Measurements from ENCODE around the gene PTPRC. TPM values are rescaled to one million over a fixed set of nuclear protein-coding genes. Genes with fewer than 3 reads are reported as not detected.

PTPRC gene, protein sequence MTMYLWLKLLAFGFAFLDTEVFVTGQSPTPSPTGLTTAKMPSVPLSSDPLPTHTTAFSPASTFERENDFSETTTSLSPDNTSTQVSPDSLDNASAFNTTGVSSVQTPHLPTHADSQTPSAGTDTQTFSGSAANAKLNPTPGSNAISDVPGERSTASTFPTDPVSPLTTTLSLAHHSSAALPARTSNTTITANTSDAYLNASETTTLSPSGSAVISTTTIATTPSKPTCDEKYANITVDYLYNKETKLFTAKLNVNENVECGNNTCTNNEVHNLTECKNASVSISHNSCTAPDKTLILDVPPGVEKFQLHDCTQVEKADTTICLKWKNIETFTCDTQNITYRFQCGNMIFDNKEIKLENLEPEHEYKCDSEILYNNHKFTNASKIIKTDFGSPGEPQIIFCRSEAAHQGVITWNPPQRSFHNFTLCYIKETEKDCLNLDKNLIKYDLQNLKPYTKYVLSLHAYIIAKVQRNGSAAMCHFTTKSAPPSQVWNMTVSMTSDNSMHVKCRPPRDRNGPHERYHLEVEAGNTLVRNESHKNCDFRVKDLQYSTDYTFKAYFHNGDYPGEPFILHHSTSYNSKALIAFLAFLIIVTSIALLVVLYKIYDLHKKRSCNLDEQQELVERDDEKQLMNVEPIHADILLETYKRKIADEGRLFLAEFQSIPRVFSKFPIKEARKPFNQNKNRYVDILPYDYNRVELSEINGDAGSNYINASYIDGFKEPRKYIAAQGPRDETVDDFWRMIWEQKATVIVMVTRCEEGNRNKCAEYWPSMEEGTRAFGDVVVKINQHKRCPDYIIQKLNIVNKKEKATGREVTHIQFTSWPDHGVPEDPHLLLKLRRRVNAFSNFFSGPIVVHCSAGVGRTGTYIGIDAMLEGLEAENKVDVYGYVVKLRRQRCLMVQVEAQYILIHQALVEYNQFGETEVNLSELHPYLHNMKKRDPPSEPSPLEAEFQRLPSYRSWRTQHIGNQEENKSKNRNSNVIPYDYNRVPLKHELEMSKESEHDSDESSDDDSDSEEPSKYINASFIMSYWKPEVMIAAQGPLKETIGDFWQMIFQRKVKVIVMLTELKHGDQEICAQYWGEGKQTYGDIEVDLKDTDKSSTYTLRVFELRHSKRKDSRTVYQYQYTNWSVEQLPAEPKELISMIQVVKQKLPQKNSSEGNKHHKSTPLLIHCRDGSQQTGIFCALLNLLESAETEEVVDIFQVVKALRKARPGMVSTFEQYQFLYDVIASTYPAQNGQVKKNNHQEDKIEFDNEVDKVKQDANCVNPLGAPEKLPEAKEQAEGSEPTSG (N-terminal part only)
- total RNA-seq = not detected in 2 replicates

DNA sequence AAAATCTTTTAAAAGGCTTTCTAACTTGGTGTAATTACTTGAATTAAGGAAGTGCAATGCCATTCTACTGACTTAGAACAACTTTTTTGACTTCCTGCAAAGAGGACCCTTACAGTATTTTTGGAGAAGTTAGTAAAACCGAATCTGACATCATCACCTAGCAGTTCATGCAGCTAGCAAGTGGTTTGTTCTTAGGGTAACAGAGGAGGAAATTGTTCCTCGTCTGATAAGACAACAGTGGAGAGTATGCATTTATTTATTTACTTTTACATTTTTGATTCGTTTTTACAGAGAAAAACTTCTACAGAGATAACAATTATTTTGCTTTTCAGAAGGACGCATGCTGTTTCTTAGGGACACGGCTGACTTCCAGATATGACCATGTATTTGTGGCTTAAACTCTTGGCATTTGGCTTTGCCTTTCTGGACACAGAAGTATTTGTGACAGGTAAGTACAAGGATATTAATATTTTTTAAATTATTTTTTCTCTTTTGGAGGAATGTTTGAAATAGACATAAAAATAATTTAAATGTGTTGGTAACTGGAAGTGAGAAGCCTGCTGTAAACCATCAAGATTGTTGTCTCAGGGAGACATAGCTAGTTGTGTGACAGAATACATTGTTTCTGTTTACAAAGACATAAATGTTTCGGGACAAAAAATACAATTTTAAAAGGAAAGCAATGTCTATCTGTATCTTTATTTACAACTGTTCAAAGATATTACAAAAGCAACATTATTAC lies at the start of gene PTPRC:
PTPRC (plus strand) TSS at position 147 of the 742 bp plus-strand sequence; CDS start at position 376, 229 bp downstream.

Other genes with a start within 250 kb of the PTPRC start
- not detected in 2 replicates for gene ATP6V1G3, start 98.4 kb upstream of the PTPRC start, total RNA-seq